PFSK-1 (cell line): ENCODE data around the gene ATOH8.

Experiments
- FOXP2 ChIP-seq: optimal IDR thresholded peaks from 2 replicates; pipeline ENCODE3; 2011; ENCODE audit warnings: borderline replicate concordance, control low read depth, inconsistent platforms; ENCODE audit not compliant: insufficient read depth; ENCODE audit errors: extremely low read length, extremely low read depth
- POLR2AphosphoS5 ChIP-seq: IDR thresholded peaks from 2 replicates; pipeline ENCODE4 v1.6.1; 2012; ENCODE audit warnings: low read depth, mild to moderate bottlenecking, control low read depth, low read length, moderate library complexity
- REST ChIP-seq, 2 experiments: IDR thresholded peaks; 2 replicates each; pipeline versions ENCODE4 v1.6.1 to v1.8.0; 2011 to 2012; ENCODE audit warnings: low read depth in 2 of 2, low read length in 2 of 2, control low read depth in 1 of 2, inconsistent platforms in 1 of 2, mild to moderate bottlenecking in 1 of 2, moderate library complexity in 1 of 2; ENCODE audit not compliant: insufficient read depth in 1 of 2
- SIN3A ChIP-seq: IDR thresholded peaks from 2 replicates; pipeline ENCODE4 v1.6.1; 2012; ENCODE audit warnings: mild to moderate bottlenecking, low read length, moderate library complexity, borderline replicate concordance; ENCODE audit not compliant: insufficient read depth
- TAF1 ChIP-seq: IDR thresholded peaks from 2 replicates; pipeline ENCODE4 v1.6.1; 2012; ENCODE audit warnings: low read length, control low read depth, borderline replicate concordance; ENCODE audit not compliant: insufficient read depth

Gene ATOH8

DNA sequence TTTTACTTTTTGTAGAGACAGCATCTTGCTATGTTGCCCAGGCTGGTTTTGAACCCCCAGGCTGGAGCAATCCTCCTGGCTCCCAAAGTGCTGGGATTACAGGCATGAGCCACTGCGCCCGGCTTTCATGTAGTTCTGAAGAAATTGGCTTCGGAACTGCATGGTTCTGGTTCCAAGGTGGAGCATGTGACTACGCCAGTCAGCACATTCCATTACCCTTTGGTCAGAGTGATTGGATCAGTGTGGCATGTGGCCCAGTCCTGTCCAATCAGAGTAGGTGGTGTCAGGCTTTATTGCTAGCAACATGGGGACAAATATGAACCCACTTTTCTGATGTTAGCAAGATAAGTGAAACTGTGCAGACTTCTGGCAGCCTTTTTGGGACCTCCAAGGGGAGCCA is 16.3 kb upstream of the ATOH8 start:
- TF ChIP-seq SIN3A (no peak), REST (IDR thresholded peaks at IDR 0.05; ENCODE audit: insufficient read depth in 1 of 2, low read depth in 2 of 2, low read length in 2 of 2) (no peak), POLR2AphosphoS5 (no peak), FOXP2 (no peak), TAF1 (no peak)

GRCh38 chr2:85737961-85738360 is 15.8 kb upstream of the ATOH8 start:
- TF ChIP-seq FOXP2: no peak
- TF ChIP-seq SIN3A: no peak
- TF ChIP-seq REST (IDR thresholded peaks at IDR 0.05; ENCODE audit: insufficient read depth in 1 of 2, low read depth in 2 of 2, low read length in 2 of 2): no peak
- TF ChIP-seq TAF1: no peak
- no peak for TF ChIP-seq POLR2AphosphoS5

DNA sequence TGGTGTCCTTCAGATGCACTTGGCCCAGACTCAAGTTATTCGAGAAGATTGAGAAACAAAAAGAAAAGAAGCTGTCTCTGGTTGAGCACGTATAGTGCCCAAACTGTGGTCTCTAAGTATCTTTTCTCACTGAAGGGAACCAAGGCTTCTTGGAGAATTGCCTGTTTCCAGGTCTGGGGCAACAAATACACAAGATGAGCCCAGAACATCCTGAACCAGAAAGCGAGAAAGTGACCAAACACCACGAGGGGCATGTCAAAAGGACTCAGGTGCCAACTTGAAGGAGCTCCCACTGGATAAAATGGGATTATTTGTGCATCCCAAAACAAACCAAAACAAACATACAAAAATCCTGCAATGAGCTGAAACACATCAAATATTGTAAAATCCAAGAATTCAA is 13.6 kb upstream of the ATOH8 start:
- TF ChIP-seq POLR2AphosphoS5 (no peak), FOXP2 (no peak), SIN3A (no peak)

- TF ChIP-seq POLR2AphosphoS5 (no peak), FOXP2 (no peak), SIN3A (no peak), TAF1 (no peak), REST (IDR thresholded peaks at IDR 0.05; ENCODE audit: insufficient read depth in 1 of 2, low read depth in 2 of 2, low read length in 2 of 2) (no peak)
These were observed 12.5 kb upstream of the ATOH8 start for GRCh38 chr2:85741211-85741832.

DNA sequence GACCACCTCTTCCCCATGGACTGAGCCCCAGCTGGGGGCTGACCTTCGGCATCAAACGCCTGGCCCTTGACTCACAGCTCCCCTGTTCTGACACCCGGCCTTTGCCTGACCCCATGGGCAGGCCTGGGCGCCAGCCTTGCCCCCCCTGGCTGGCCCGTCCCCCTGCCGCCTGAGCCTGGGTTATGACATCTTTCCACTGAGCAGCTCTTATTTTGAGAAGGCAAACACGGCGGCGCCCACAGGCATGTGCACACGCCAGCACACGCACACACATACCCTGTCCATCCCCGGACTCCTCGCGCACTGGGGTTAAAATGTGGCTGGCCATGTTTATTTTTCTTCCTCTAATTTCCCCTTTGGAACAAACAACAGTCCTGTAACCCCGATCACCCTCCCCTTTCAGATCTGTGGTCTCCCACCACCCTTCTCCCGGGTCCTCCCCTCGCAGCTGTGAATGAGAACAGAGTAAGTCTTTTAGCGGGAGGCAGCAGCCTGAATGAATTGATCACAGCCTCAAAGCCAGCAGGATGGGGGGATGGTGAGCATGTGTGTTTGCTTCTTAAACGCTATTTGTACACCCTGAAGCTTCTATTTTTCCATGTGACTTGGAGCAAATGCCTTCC is 11.8 kb upstream of the ATOH8 start:
- TF ChIP-seq POLR2AphosphoS5: no peak
- no peak for TF ChIP-seq TAF1
- no peak for TF ChIP-seq REST (IDR thresholded peaks at IDR 0.05; ENCODE audit: insufficient read depth in 1 of 2, low read depth in 2 of 2, low read length in 2 of 2)
- TF ChIP-seq FOXP2: peak; percentile 24
- no peak for TF ChIP-seq SIN3A
